ENCODE measurements around the gene ATP6V1B1. TPM values are rescaled to one million over a fixed set of nuclear protein-coding genes. Genes with fewer than 3 reads are reported as not detected.
A peak's percentile ranks its signal among the peaks of the same experiment; 100 is the strongest.

The ATP6V1B1 gene
- total RNA-seq, 1 donor from 2014 or later = 3.7 TPM

DNA sequence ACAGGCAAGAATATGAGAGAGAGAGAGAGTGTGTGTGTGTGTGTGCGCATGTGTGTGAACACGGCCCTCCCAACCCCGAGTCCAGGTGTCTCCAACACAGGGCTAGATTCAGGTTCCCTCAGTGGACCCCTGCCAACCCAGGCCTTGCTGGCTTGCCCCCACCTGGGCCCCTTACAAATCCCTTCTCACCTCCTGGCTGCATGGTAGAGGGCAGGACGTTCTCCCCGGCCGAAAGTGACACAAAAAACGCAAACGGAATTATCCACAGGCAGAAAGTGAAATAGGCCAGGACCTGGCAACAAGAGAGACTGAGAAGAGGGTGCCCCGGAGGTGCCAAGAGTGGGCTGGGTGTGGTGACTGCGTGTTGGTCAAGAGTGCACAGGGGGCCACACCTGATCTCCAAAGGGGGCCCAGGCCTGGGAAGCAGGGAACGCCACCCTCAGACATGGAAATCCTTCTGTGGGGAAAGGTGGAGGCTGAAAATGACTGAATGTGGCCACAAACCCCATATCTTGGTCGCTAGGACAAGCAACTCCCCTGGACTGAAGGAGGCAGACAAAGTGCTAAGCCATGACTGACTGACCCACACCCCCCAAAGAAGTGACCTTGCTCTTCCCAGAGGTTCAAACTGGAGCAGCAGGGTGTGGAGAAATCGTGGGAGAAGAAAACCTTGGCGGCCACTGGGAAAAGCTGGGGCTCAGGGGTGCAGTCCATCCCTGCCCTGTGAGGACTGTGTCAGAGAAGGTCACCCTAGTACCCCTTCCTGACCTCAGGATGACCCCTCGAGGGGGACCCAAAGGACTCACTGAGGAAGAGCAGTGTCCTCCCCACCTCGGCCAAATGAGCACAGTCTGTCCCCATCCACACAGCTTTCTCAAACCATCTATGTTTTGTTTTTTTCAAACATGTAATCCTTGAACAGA lies 53.3 kb downstream of the ATP6V1B1 start:
- no peak for TF ChIP-seq CTCF (IDR thresholded peaks at IDR 0.05)
- no peak for DNase-seq (ENCODE audit: low spot score)
- Mint-ChIP-seq H3K27me3 (ENCODE audit: low read depth) (no peaks in the 10 kb centered on the region), H3K9me3 (ENCODE audit: low read depth) (no peaks in the 10 kb centered on the region), H3K4me3 (ENCODE audit: unreplicated experiment) (no peak overlapping the region), H3K27ac (ENCODE audit: unreplicated experiment) (no peak overlapping the region), H3K4me1 (ENCODE audit: low read depth) (peaks cover 18% of the 10 kb centered on the region), H3K36me3 (ENCODE audit: low read depth) (peaks cover 27% of the 10 kb centered on the region)

GRCh38 chr2:70990216-70990615 lies 54.5 kb downstream of the ATP6V1B1 start:
- H3K9me3 Mint-ChIP-seq (ENCODE audit: low read depth) = no peaks in the 10 kb centered on the region

GRCh38 chr2:70991142-70991541 lies 55.4 kb downstream of the ATP6V1B1 start:
- TF ChIP-seq CTCF (IDR thresholded peaks at IDR 0.05) = no peak
- no peak for DNase-seq (ENCODE audit: low spot score)
- no peak overlapping the region for H3K27ac Mint-ChIP-seq (ENCODE audit: unreplicated experiment)
- no peak overlapping the region for H3K4me3 Mint-ChIP-seq (ENCODE audit: unreplicated experiment)
- peaks cover 23% of the 10 kb centered on the region for H3K36me3 Mint-ChIP-seq (ENCODE audit: low read depth)
- peaks cover 2% of the 10 kb centered on the region for H3K27me3 Mint-ChIP-seq (ENCODE audit: low read depth)
- H3K4me1 Mint-ChIP-seq (ENCODE audit: low read depth) = peaks cover 26% of the 10 kb centered on the region
- no peaks in the 10 kb centered on the region for H3K9me3 Mint-ChIP-seq (ENCODE audit: low read depth)

More at GRCh38 chr2:70990216-70990615, 54.5 kb downstream of the ATP6V1B1 start:
- no peak for DNase-seq (ENCODE audit: low spot score)
- Mint-ChIP-seq H3K27me3 (ENCODE audit: low read depth) (no peaks in the 10 kb centered on the region), H3K4me3 (ENCODE audit: unreplicated experiment) (no peak overlapping the region), H3K4me1 (ENCODE audit: low read depth) (peaks cover 22% of the 10 kb centered on the region), H3K36me3 (ENCODE audit: low read depth) (peaks cover 27% of the 10 kb centered on the region), H3K27ac (ENCODE audit: unreplicated experiment) (no peak overlapping the region)
- no peak for TF ChIP-seq CTCF (IDR thresholded peaks at IDR 0.05)

GRCh38 chr2:70991742-70992141 lies 56.0 kb downstream of the ATP6V1B1 start:
- Mint-ChIP-seq H3K9me3 (ENCODE audit: low read depth) (no peaks in the 10 kb centered on the region), H3K4me3 (ENCODE audit: unreplicated experiment) (no peak overlapping the region), H3K4me1 (ENCODE audit: low read depth) (peaks cover 26% of the 10 kb centered on the region), H3K27me3 (ENCODE audit: low read depth) (peaks cover 2% of the 10 kb centered on the region), H3K36me3 (ENCODE audit: low read depth) (peaks cover 17% of the 10 kb centered on the region), H3K27ac (ENCODE audit: unreplicated experiment) (no peak overlapping the region)
- DNase-seq (ENCODE audit: low spot score) = peak; percentile 53
- no peak for TF ChIP-seq CTCF (IDR thresholded peaks at IDR 0.05)

GRCh38 chr2:70992945-70993853 lies 57.5 kb downstream of the ATP6V1B1 start:
- DNase-seq (ENCODE audit: low spot score) = peak; percentile 36
- Mint-ChIP-seq H3K36me3 (ENCODE audit: low read depth) (peaks cover 13% of the 10 kb centered on the region), H3K27me3 (ENCODE audit: low read depth) (peaks cover 2% of the 10 kb centered on the region)

More at GRCh38 chr2:70992945-70993853, 57.5 kb downstream of the ATP6V1B1 start:
- no peak for TF ChIP-seq CTCF (IDR thresholded peaks at IDR 0.05)
- H3K4me3 Mint-ChIP-seq (ENCODE audit: unreplicated experiment) = peak overlapping the region; percentile 96
- H3K9me3 Mint-ChIP-seq (ENCODE audit: low read depth) = no peaks in the 10 kb centered on the region
- peaks cover 26% of the 10 kb centered on the region for H3K4me1 Mint-ChIP-seq (ENCODE audit: low read depth)
- H3K27ac Mint-ChIP-seq (ENCODE audit: unreplicated experiment) = peak overlapping the region; percentile 18

All from chondrocyte (in vitro differentiated cells).